SJSA1 (cell line): ENCODE measurements around the gene CACNB2. TPM values are rescaled to one million over a fixed set of nuclear protein-coding genes. Genes with fewer than 3 reads are reported as not detected.
"Not testable (repeated sequence)": the region's sequence is repeated elsewhere in the genome, so short reads cannot be mapped to it uniquely, and the experiment has no call there.

Experiments
- DNase-seq, 2 experiments: peaks; one replicate each; pipeline ENCODE4 v3.0.0-alpha.2; 2015 to 2020; ENCODE audit warnings: low spot score in 2 of 2, low read depth in 1 of 2
- H3K27ac ChIP-seq: fragments of 250-450 bp; sonication (Bioruptor Pico); 2 replicates; pipeline ENCODE4 v1.5.1; 2020; ENCODE audit warnings: mild to moderate bottlenecking, moderate library complexity
- H3K27me3 ChIP-seq: fragments of 250-450 bp; sonication (Bioruptor Pico); replicated peaks from 2 replicates; pipeline ENCODE4 v1.5.1; 2020; ENCODE audit warnings: mild to moderate bottlenecking, moderate library complexity
- H3K36me3 ChIP-seq: fragments of 250-450 bp; sonication (Bioruptor Pico); 2 replicates; pipeline ENCODE4 v1.5.1; 2020; ENCODE audit warnings: mild to moderate bottlenecking
- H3K4me1 ChIP-seq: fragments of 250-450 bp; sonication (Bioruptor Pico); replicated peaks from 2 replicates; pipeline ENCODE4 v1.6.1; 2021; ENCODE audit warnings: mild to moderate bottlenecking
- H3K4me3 ChIP-seq: fragments of 250-450 bp; sonication (Bioruptor Pico); 2 replicates; pipeline ENCODE4 v1.5.1; 2020; ENCODE audit warnings: mild to moderate bottlenecking
- H3K9me3 ChIP-seq: fragments of 250-450 bp; sonication (Bioruptor Pico); replicated peaks from 2 replicates; pipeline ENCODE4 v1.5.1; 2020; ENCODE audit warnings: mild to moderate bottlenecking
- total RNA-seq: library from RNA; depleted of rRNA; stranded (reverse); fragments of >200 nt; shearing (Covaris generic); gene quantifications from 2 replicates; pipeline ENCODE4 v1.2.3, GENCODE V29; 2014

The CACNB2 gene
- total RNA-seq, 1 experiment from 2014 or later: not detected

GRCh38 chr10:18418541-18419215, 278.5 kb downstream of the CACNB2 start:
- H3K27ac ChIP-seq: no peak overlapping the region

GRCh38 chr10:18419945-18420344, 279.7 kb downstream of the CACNB2 start:
- Histone ChIP-seq H3K9me3 (no peaks in the 10 kb centered on the region), H3K27me3 (no peaks in the 10 kb centered on the region), H3K4me1 (no peaks in the 10 kb centered on the region), H3K36me3 (no peaks in the 10 kb centered on the region), H3K27ac (no peak overlapping the region), H3K4me3 (no peak overlapping the region)
- no peak for DNase-seq

More at GRCh38 chr10:18418541-18419215, 278.5 kb downstream of the CACNB2 start:
- no peak for DNase-seq
- no peak overlapping the region for H3K4me3 ChIP-seq
- H3K4me1 ChIP-seq: no peaks in the 10 kb centered on the region
- H3K9me3 ChIP-seq: no peaks in the 10 kb centered on the region
- H3K27me3 ChIP-seq: no peaks in the 10 kb centered on the region
- no peaks in the 10 kb centered on the region for H3K36me3 ChIP-seq

- Histone ChIP-seq H3K27ac (no peak overlapping the region), H3K9me3 (no peaks in the 10 kb centered on the region), H3K27me3 (no peaks in the 10 kb centered on the region), H3K36me3 (no peaks in the 10 kb centered on the region), H3K4me3 (no peak overlapping the region), H3K4me1 (no peaks in the 10 kb centered on the region)
- DNase-seq: no peak
These were observed 281.6 kb downstream of the CACNB2 start for GRCh38 chr10:18421726-18422293.

GRCh38 chr10:18423058-18423637, 282.9 kb downstream of the CACNB2 start:
- no peaks in the 10 kb centered on the region for H3K4me1 ChIP-seq
- H3K4me3 ChIP-seq: no peak overlapping the region
- no peaks in the 10 kb centered on the region for H3K36me3 ChIP-seq
- no peak for DNase-seq
- no peaks in the 10 kb centered on the region for H3K9me3 ChIP-seq
- no peaks in the 10 kb centered on the region for H3K27me3 ChIP-seq
- H3K27ac ChIP-seq: no peak overlapping the region

GRCh38 chr10:18424200-18424599, 284.0 kb downstream of the CACNB2 start:
- DNase-seq: no peak
- H3K27ac ChIP-seq: no peak overlapping the region
- no peaks in the 10 kb centered on the region for H3K4me1 ChIP-seq
- H3K36me3 ChIP-seq: no peaks in the 10 kb centered on the region
- H3K27me3 ChIP-seq: no peaks in the 10 kb centered on the region
- H3K9me3 ChIP-seq: no peaks in the 10 kb centered on the region
- H3K4me3 ChIP-seq: no peak overlapping the region

- Histone ChIP-seq H3K4me3 (no peak overlapping the region), H3K36me3 (no peaks in the 10 kb centered on the region), H3K4me1 (no peaks in the 10 kb centered on the region), H3K27me3 (no peaks in the 10 kb centered on the region), H3K27ac (no peak overlapping the region), H3K9me3 (no peaks in the 10 kb centered on the region)
- DNase-seq: no peak
These were observed 289.1 kb downstream of the CACNB2 start for GRCh38 chr10:18429335-18429734.

- H3K4me1 ChIP-seq: no peaks in the 10 kb centered on the region
- no peaks in the 10 kb centered on the region for H3K9me3 ChIP-seq
- no peaks in the 10 kb centered on the region for H3K27me3 ChIP-seq
- H3K4me3 ChIP-seq: no peak overlapping the region
- no peak overlapping the region for H3K27ac ChIP-seq
- no peaks in the 10 kb centered on the region for H3K36me3 ChIP-seq
- no peak for DNase-seq
These were observed 296.7 kb downstream of the CACNB2 start for GRCh38 chr10:18436902-18437301.

GRCh38 chr10:18437486-18437885, 297.3 kb downstream of the CACNB2 start:
- Histone ChIP-seq H3K4me3 (no peak overlapping the region), H3K27me3 (no peaks in the 10 kb centered on the region), H3K27ac (no peak overlapping the region), H3K9me3 (no peaks in the 10 kb centered on the region), H3K36me3 (no peaks in the 10 kb centered on the region), H3K4me1 (no peaks in the 10 kb centered on the region)
- no peak for DNase-seq

GRCh38 chr10:18438361-18439126, 298.3 kb downstream of the CACNB2 start:
- Histone ChIP-seq H3K27ac (no peak overlapping the region), H3K4me1 (no peaks in the 10 kb centered on the region), H3K27me3 (no peaks in the 10 kb centered on the region)

GRCh38 chr10:18439601-18440000, 299.4 kb downstream of the CACNB2 start:
- no peak for DNase-seq
- Histone ChIP-seq H3K27ac (no peak overlapping the region), H3K27me3 (no peaks in the 10 kb centered on the region), H3K36me3 (no peaks in the 10 kb centered on the region), H3K4me3 (no peak overlapping the region), H3K9me3 (no peaks in the 10 kb centered on the region), H3K4me1 (no peaks in the 10 kb centered on the region)

More at GRCh38 chr10:18438361-18439126, 298.3 kb downstream of the CACNB2 start:
- Histone ChIP-seq H3K4me3 (no peak overlapping the region), H3K36me3 (no peaks in the 10 kb centered on the region), H3K9me3 (no peaks in the 10 kb centered on the region)
- DNase-seq: no peak

- not testable (repeated sequence) for H3K4me3 ChIP-seq, DNase-seq, H3K4me1 ChIP-seq, H3K27ac ChIP-seq, H3K9me3 ChIP-seq, H3K27me3 ChIP-seq, H3K36me3 ChIP-seq
These were observed 305.4 kb downstream of the CACNB2 start for GRCh38 chr10:18445635-18446034.

- Histone ChIP-seq H3K27me3 (no peaks in the 10 kb centered on the region), H3K9me3 (no peaks in the 10 kb centered on the region), H3K36me3 (no peaks in the 10 kb centered on the region), H3K4me3 (no peak overlapping the region), H3K27ac (no peak overlapping the region), H3K4me1 (no peaks in the 10 kb centered on the region)
- no peak for DNase-seq
These were observed 306.0 kb downstream of the CACNB2 start for GRCh38 chr10:18446205-18446604.

- H3K27me3 ChIP-seq: no peaks in the 10 kb centered on the region
- H3K27ac ChIP-seq: no peak overlapping the region
- no peaks in the 10 kb centered on the region for H3K9me3 ChIP-seq
- no peaks in the 10 kb centered on the region for H3K36me3 ChIP-seq
- H3K4me3 ChIP-seq: no peak overlapping the region
- no peak for DNase-seq
- H3K4me1 ChIP-seq: no peaks in the 10 kb centered on the region
These were observed 309.4 kb downstream of the CACNB2 start for GRCh38 chr10:18449611-18450026.

GRCh38 chr10:18450298-18450697, 310.1 kb downstream of the CACNB2 start:
- H3K36me3 ChIP-seq: no peaks in the 10 kb centered on the region
- H3K27me3 ChIP-seq: no peaks in the 10 kb centered on the region
- no peak overlapping the region for H3K4me3 ChIP-seq
- H3K4me1 ChIP-seq: no peaks in the 10 kb centered on the region
- DNase-seq: no peak
- no peaks in the 10 kb centered on the region for H3K9me3 ChIP-seq
- no peak overlapping the region for H3K27ac ChIP-seq
